Psoas muscle (tissue), 8 donors: ENCODE results near the gene SMYD3. TPM values are rescaled to one million over a fixed set of nuclear protein-coding genes. Genes with fewer than 3 reads are reported as not detected.

Experiments
- ATAC-seq, 4 donors: fragments of 200-7000 bp; cut with Tn5 transposase; one replicate each; pipeline ENCODE4 v1.9.1; 2020; ENCODE audit warnings: moderate library complexity in 3 of 4, mild to moderate bottlenecking in 2 of 4
- DNase-seq, 2 donors: peaks; one replicate each; pipeline ENCODE4 v3.0.0-alpha.2; 2020
- H3K27ac ChIP-seq: fragments of 200-600 bp; one replicate; pipeline ENCODE4 v1.8.0; 2022
- H3K27me3 ChIP-seq, 3 donors: fragments of 200-600 bp in 1 of 3; one replicate each; pipeline versions ENCODE4 v1.6.1 to v1.8.0; 2013 to 2022; ENCODE audit warnings: low read length in 2 of 3, mild to moderate bottlenecking in 2 of 3, moderate library complexity in 1 of 3; ENCODE audit not compliant: insufficient read depth in 3 of 3
- H3K36me3 ChIP-seq, 2 donors: fragments of 200-600 bp in 1 of 2; one replicate each; pipeline versions ENCODE4 v1.6.1 to v1.8.0; 2013 to 2022; ENCODE audit warnings: low read depth in 1 of 2, mild to moderate bottlenecking in 1 of 2, moderate library complexity in 1 of 2; ENCODE audit not compliant: insufficient read depth in 1 of 2
- H3K4me1 ChIP-seq: fragments of 200-600 bp; one replicate; pipeline ENCODE4 v1.8.0; 2022
- H3K4me3 ChIP-seq: fragments of 200-600 bp; one replicate; pipeline ENCODE4 v1.8.0; 2022; ENCODE audit warnings: mild to moderate bottlenecking
- H3K9me3 ChIP-seq: fragments of 200-600 bp; one replicate; pipeline ENCODE4 v1.8.0; 2022
- CTCF ChIP-seq: fragments of 200-600 bp; IDR thresholded peaks from one replicate; pipeline ENCODE4 v1.8.0; 2022; ENCODE audit warnings: antibody characterized with exemption
- WGBS, 3 donors: extraction: QIAGEN DNeasy Blood & Tissue Kit; methylation state at CpG; one replicate each; pipeline versions ENCODE4 v1.1.6 to v1.1.7; 2013; 5-methylcytosine and 5-hydroxymethylcytosine counted together
- intact Hi-C, 2 donors: fragments of 100-400 bp; cut with DNase I; formaldehyde crosslinking; loops; one replicate each; pipeline versions ENCODE4 v1.11.0 to v1.14.2; 2022
- polyA plus RNA-seq, 3 donors: library from polyadenylated mRNA; stranded (reverse); fragments of 200-250 nt; gene quantifications; one replicate each; pipeline ENCODE4 v1.2.3, GENCODE V29; 2013
- total RNA-seq, 4 donors: library from RNA; stranded (reverse); fragmentation: NEBNext Ultra II Directional in 2 of 4; extraction: Animal tissue kit (Norgen Biotek cat#: 25700) in 2 of 4; gene quantifications; one replicate each; pipeline versions ENCODE4 v1.2.1 to v1.2.4, GENCODE V29; 2021 to 2023
- donor health status: healthy with polysubstance abuse.
- donor health status: DM: no; HTN: no; CAD: no; lungs with moderate emphysema.
- donor health status: Bipolar disorder and iron deficiency.
- donor health status: healthy.
- donor health status: DM: yes; HTN: yes; CAD: no.
- donor health status: DM: no; HTN: no; CAD: no.
- donor health status: DM: no; HTN: no; CAD: no.
- donor health status: DM: yes; HTN: yes; CAD: no.

The SMYD3 gene
- total and polyA plus RNA-seq, 7 donors = 2.9 to 6.4 (median 4.9) TPM

GRCh38 chr1:245772739-245773138 is 734.3 kb downstream of the SMYD3 start:
- Histone ChIP-seq H3K9me3 (no peaks in the 10 kb centered on the region), H3K4me1 (no peaks in the 10 kb centered on the region), H3K36me3 (no peaks in the 10 kb centered on the region), H3K27me3 (no peaks in the 10 kb centered on the region), H3K27ac (no peak overlapping the region), H3K4me3 (no peak overlapping the region)
- no peak for DNase-seq
- 70 to 83% (median 76%) methylated on average over 1 of the region's 1 CpG for WGBS, 3 donors
- ATAC-seq = no peak
- intact Hi-C loops = no loop called here
- TF ChIP-seq CTCF = no peak

- no peak for ATAC-seq
- Histone ChIP-seq H3K4me3 (no peak overlapping the region), H3K4me1 (no peaks in the 10 kb centered on the region), H3K27ac (no peak overlapping the region), H3K36me3 (no peaks in the 10 kb centered on the region), H3K9me3 (no peaks in the 10 kb centered on the region), H3K27me3 (no peaks in the 10 kb centered on the region)
- DNase-seq = no peak
- no peak for TF ChIP-seq CTCF
- 93 to 100% (median 96%) methylated on average over 1 of the region's 1 CpG for WGBS, 3 donors
- intact Hi-C loops = no loop called here
Measured at GRCh38 chr1:245772325-245772724, 734.8 kb downstream of the SMYD3 start.

- TF ChIP-seq CTCF = no peak
- DNase-seq (no peak), ATAC-seq (no peak)
- no peak overlapping the region for H3K27ac ChIP-seq
- H3K9me3 ChIP-seq = no peaks in the 10 kb centered on the region
- H3K27me3 ChIP-seq = no peaks in the 10 kb centered on the region
- intact Hi-C loops = no loop called here
- no peaks in the 10 kb centered on the region for H3K4me1 ChIP-seq
- no peak overlapping the region for H3K4me3 ChIP-seq
- no peaks in the 10 kb centered on the region for H3K36me3 ChIP-seq
- 60 to 62% (median 62%) methylated on average over 5 of the region's 5 CpGs for WGBS, 3 donors
Measured at GRCh38 chr1:245771511-245772281, 735.4 kb downstream of the SMYD3 start.

- H3K4me1 ChIP-seq = no peaks in the 10 kb centered on the region
- intact Hi-C loops = no loop called here
- no peaks in the 10 kb centered on the region for H3K27me3 ChIP-seq
- H3K36me3 ChIP-seq = no peaks in the 10 kb centered on the region
- no peak overlapping the region for H3K4me3 ChIP-seq
- DNase-seq = no peak
- no peak for ATAC-seq
- H3K27ac ChIP-seq = no peak overlapping the region
- 90 to 95% (median 90%) methylated on average over 2 of the region's 2 CpGs for WGBS, 3 donors
- no peak for TF ChIP-seq CTCF
- no peaks in the 10 kb centered on the region for H3K9me3 ChIP-seq
Measured at GRCh38 chr1:245770156-245770555, 736.9 kb downstream of the SMYD3 start.

GRCh38 chr1:245768596-245768995 is 738.5 kb downstream of the SMYD3 start:
- WGBS, 3 donors = 79 to 90% (median 84%) methylated on average over 4 of the region's 4 CpGs
- H3K27me3 ChIP-seq = no peaks in the 10 kb centered on the region
- intact Hi-C loops = no loop called here

More at GRCh38 chr1:245768596-245768995, 738.5 kb downstream of the SMYD3 start:
- Histone ChIP-seq H3K4me1 (no peaks in the 10 kb centered on the region), H3K9me3 (no peaks in the 10 kb centered on the region), H3K36me3 (no peaks in the 10 kb centered on the region), H3K4me3 (no peak overlapping the region), H3K27ac (no peak overlapping the region)
- TF ChIP-seq CTCF = no peak
- no peak for ATAC-seq
- no peak for DNase-seq
